ENCODE measurements around the gene COL23A1. TPM values are rescaled to one million over a fixed set of nuclear protein-coding genes. Genes with fewer than 3 reads are reported as not detected.

COL23A1 gene
- total and polyA plus RNA-seq, 2 donors (not counting 1 experiment from before 2014, with no cell fraction given): 0.20 TPM; not detected in 1

DNA sequence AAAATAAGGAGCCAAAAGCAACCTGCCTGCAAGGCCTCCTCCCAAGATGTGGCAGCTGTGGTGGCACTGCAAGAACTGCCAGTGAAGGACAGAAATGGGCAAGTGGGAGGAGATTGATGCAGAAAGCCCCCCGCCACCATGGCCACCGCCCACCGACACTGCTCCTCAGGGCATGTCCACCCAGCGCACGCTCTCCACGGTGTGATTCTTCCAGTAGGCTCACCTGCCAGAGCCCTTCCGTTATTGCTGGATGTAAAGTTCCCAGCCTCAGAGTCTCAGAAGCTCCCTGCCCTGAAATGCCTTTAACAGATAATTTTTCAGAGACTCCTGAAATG lies 202.4 kb downstream of the COL23A1 start:
- Histone ChIP-seq H3K4me2 (replicated peaks; ENCODE audit: low read depth, low read length, poor library complexity, severe bottlenecking) (no peak overlapping the region), H2AFZ (ENCODE audit: insufficient read depth, low read depth, low read length, poor library complexity, severe bottlenecking) (no peak overlapping the region), H3K9me3 (ENCODE audit: control extremely low read depth in 1 of 3, control insufficient read depth in 2 of 3, insufficient read depth in 1 of 3, low read length in 2 of 3) (no peaks in the 10 kb centered on the region), H3K27ac (ENCODE audit: low read length in 2 of 2) (no peak overlapping the region), H3K9ac (ENCODE audit: low read length) (no peak overlapping the region), H3K4me3 (ENCODE audit: control extremely low read depth in 1 of 5, extremely low read depth in 1 of 5, insufficient read depth in 1 of 5, low read depth in 2 of 5, low read length in 4 of 5) (no peak overlapping the region), H4K20me1 (ENCODE audit: control insufficient read depth, insufficient read depth, low read length, poor library complexity, severe bottlenecking) (no peaks in the 10 kb centered on the region), H3K27me3 (replicated peaks in 1 of 4; ENCODE audit: control extremely low read depth in 1 of 4, control insufficient read depth in 3 of 4, insufficient read depth in 4 of 4, low read length in 3 of 4) (peaks cover 0 to 7% (median 0%) of the 10 kb centered on the region in 4 experiments), H3K36me3 (replicated peaks in 1 of 2; ENCODE audit: control extremely low read depth in 1 of 2, control insufficient read depth in 1 of 2, extremely low read depth in 1 of 2, insufficient read depth in 2 of 2, low read length in 1 of 2) (no peaks in the 10 kb centered on the region), H3K79me2 (ENCODE audit: control insufficient read depth, insufficient read depth, low read length) (no peaks in the 10 kb centered on the region), H3K4me1 (ENCODE audit: control insufficient read depth in 2 of 2, insufficient read depth in 2 of 2, low read length in 2 of 2) (no peaks in the 10 kb centered on the region)
- WGBS (ENCODE audit: insufficient coverage): 97% methylated on average over 7 of the region's 7 CpGs
- ChIA-PET POLR2A (no interaction called here), CTCF (no interaction called here)
- intact Hi-C loops (cut with micrococcal nuclease): no loop called here
- H3K4me1 Mint-ChIP-seq: no peaks in the 10 kb centered on the region
- H3K4me3 Mint-ChIP-seq: no peak overlapping the region
- H3K9me3 Mint-ChIP-seq (ENCODE audit: insufficient read depth): no peaks in the 10 kb centered on the region
- no peak overlapping the region for H3K27ac Mint-ChIP-seq
- TF ChIP-seq, protein P1, sequence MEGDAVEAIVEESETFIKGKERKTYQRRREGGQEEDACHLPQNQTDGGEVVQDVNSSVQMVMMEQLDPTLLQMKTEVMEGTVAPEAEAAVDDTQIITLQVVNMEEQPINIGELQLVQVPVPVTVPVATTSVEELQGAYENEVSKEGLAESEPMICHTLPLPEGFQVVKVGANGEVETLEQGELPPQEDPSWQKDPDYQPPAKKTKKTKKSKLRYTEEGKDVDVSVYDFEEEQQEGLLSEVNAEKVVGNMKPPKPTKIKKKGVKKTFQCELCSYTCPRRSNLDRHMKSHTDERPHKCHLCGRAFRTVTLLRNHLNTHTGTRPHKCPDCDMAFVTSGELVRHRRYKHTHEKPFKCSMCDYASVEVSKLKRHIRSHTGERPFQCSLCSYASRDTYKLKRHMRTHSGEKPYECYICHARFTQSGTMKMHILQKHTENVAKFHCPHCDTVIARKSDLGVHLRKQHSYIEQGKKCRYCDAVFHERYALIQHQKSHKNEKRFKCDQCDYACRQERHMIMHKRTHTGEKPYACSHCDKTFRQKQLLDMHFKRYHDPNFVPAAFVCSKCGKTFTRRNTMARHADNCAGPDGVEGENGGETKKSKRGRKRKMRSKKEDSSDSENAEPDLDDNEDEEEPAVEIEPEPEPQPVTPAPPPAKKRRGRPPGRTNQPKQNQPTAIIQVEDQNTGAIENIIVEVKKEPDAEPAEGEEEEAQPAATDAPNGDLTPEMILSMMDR (IDR thresholded peaks at IDR 0.05): no peak
- TF ChIP-seq EZH2 (IDR thresholded peaks at IDR 0.05; ENCODE audit: borderline replicate concordance, insufficient read depth, low read depth, low read length, poor library complexity, severe bottlenecking): no peak
- ATAC-seq (ENCODE audit: low read depth) (no peak), DNase-seq (no peak)
- peaks cover 15% of the 10 kb centered on the region for H3K27me3 Mint-ChIP-seq

DNA sequence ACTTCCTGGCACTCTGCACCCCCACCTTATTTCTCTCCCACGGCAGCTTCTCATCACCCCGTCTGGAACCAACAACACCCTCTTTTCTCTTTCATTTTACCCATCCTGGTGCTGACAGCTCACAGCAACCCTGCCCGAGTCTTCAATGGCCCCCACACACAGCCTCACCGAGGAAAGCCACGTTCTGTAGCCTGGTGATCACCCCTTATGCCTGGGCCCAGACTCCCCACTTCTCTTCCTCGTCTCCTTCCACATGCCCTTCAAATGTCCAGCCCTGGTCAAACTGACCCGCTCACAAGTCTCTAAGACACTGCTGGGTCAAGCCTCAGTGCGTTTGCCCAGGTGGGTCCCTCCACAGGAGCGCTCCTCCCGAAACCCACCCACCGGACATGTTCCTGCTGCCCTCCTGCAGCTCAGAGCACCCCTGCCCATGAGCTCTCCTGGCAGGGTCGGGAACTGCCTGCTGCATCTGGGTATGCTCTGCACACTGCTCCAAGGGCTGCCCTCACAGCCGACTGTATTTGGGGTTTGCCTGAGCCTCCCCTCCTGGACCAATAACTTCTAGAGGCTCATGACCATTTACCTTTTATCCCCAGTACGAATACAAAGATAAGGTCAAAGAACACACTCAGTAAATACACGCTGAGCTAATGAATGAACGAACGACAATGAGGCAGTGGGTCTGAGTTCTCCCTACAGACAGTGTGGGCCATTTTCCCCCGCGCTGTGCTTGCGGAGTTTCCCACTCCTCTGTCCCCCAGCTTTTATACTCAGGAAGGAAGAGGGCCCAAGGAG lies 202.9 kb downstream of the COL23A1 start:
- no peak overlapping the region for H3K27ac ChIP-seq (ENCODE audit: low read length in 2 of 2)
- 87% methylated on average over 20 of the region's 20 CpGs for WGBS (ENCODE audit: insufficient coverage)
- CTCF ChIA-PET: no interaction called here
- POLR2A ChIA-PET: no interaction called here
- H3K27me3 Mint-ChIP-seq: peaks cover 16% of the 10 kb centered on the region
- no peak overlapping the region for H3K9ac ChIP-seq (ENCODE audit: low read length)
- H4K20me1 ChIP-seq (ENCODE audit: control insufficient read depth, insufficient read depth, low read length, poor library complexity, severe bottlenecking): no peaks in the 10 kb centered on the region
- intact Hi-C loops (cut with micrococcal nuclease): no loop called here
- peaks cover under 1% of the 10 kb centered on the region for H3K4me1 Mint-ChIP-seq
- no peak overlapping the region for H3K4me3 Mint-ChIP-seq
- H3K4me2 ChIP-seq (replicated peaks; ENCODE audit: low read depth, low read length, poor library complexity, severe bottlenecking): no peak overlapping the region
- DNase-seq: no peak
- no peaks in the 10 kb centered on the region for H3K4me1 ChIP-seq (ENCODE audit: control insufficient read depth in 2 of 2, insufficient read depth in 2 of 2, low read length in 2 of 2)
- H3K4me3 ChIP-seq (ENCODE audit: control extremely low read depth in 1 of 5, extremely low read depth in 1 of 5, insufficient read depth in 1 of 5, low read depth in 2 of 5, low read length in 4 of 5): no peak overlapping the region
- H3K9me3 ChIP-seq (ENCODE audit: control extremely low read depth in 1 of 3, control insufficient read depth in 2 of 3, insufficient read depth in 1 of 3, low read length in 2 of 3): no peaks in the 10 kb centered on the region
- H2AFZ ChIP-seq (ENCODE audit: insufficient read depth, low read depth, low read length, poor library complexity, severe bottlenecking): no peak overlapping the region
- no peaks in the 10 kb centered on the region for H3K79me2 ChIP-seq (ENCODE audit: control insufficient read depth, insufficient read depth, low read length)
- no peaks in the 10 kb centered on the region for H3K36me3 ChIP-seq (replicated peaks in 1 of 2; ENCODE audit: control extremely low read depth in 1 of 2, control insufficient read depth in 1 of 2, extremely low read depth in 1 of 2, insufficient read depth in 2 of 2, low read length in 1 of 2)
- TF ChIP-seq, protein P1 (IDR thresholded peaks at IDR 0.05): no peak
- no peak for TF ChIP-seq EZH2 (IDR thresholded peaks at IDR 0.05; ENCODE audit: borderline replicate concordance, insufficient read depth, low read depth, low read length, poor library complexity, severe bottlenecking)
- no peak overlapping the region for H3K27ac Mint-ChIP-seq
- H3K9me3 Mint-ChIP-seq (ENCODE audit: insufficient read depth): no peaks in the 10 kb centered on the region
- H3K27me3 ChIP-seq (replicated peaks in 1 of 4; ENCODE audit: control extremely low read depth in 1 of 4, control insufficient read depth in 3 of 4, insufficient read depth in 4 of 4, low read length in 3 of 4): peaks cover 0 to 7% (median 0%) of the 10 kb centered on the region in 4 experiments
- no peak for ATAC-seq (ENCODE audit: low read depth)

All from B cell (primary cell).